HL-60 (cell line): ENCODE results near the gene SLC25A17.

Experiments used
- CTCF ChIP-seq: IDR thresholded peaks from one replicate; pipeline ENCODE4 v1.5.1; 2011; ENCODE audit warnings: low read length, control low read depth, inconsistent platforms; ENCODE audit not compliant: insufficient read depth
- POLR2AphosphoS5 ChIP-seq: IDR thresholded peaks from 2 replicates; pipeline ENCODE4 v1.6.1; 2012; ENCODE audit warnings: low read depth

- TF ChIP-seq CTCF (no peak), POLR2AphosphoS5 (no peak)
Measured at GRCh38 chr22:40732999-40733292, 86.2 kb downstream of the SLC25A17 start.
